ENCODE results near the gene CTSL.

The CTSL gene

GRCh38 chr9:87698069-87698809 is 27.7 kb upstream of the CTSL start:
- DNase-seq, result no peak
- H3K27me3 ChIP-seq, result no peaks in the 10 kb centered on the region
- TF ChIP-seq CTCF (IDR thresholded peaks at IDR 0.05; ENCODE audit: low read depth, low read length), result no peak
- peaks cover 6% of the 10 kb centered on the region; the same call in 1 of the 2 replicates for H3K36me3 ChIP-seq
- H3K4me1 ChIP-seq, result no peaks in the 10 kb centered on the region
- H3K4me3 ChIP-seq (ENCODE audit: low read depth, low read length), result no peak overlapping the region
- no peaks in the 10 kb centered on the region for H3K9me3 ChIP-seq

GRCh38 chr9:87699835-87700234 is 26.1 kb upstream of the CTSL start:
- Histone ChIP-seq H3K4me1 (peaks cover 5% of the 10 kb centered on the region), H3K36me3 (peaks cover 6% of the 10 kb centered on the region; the same call in 1 of the 2 replicates), H3K9me3 (no peaks in the 10 kb centered on the region), H3K4me3 (ENCODE audit: low read depth, low read length) (no peak overlapping the region), H3K27me3 (no peaks in the 10 kb centered on the region)
- no peak for DNase-seq
- TF ChIP-seq CTCF (IDR thresholded peaks at IDR 0.05; ENCODE audit: low read depth, low read length), result no peak

GRCh38 chr9:87701491-87701890 is 24.4 kb upstream of the CTSL start:
- Histone ChIP-seq H3K9me3 (no peaks in the 10 kb centered on the region), H3K4me3 (ENCODE audit: low read depth, low read length) (no peak overlapping the region), H3K4me1 (peaks cover 5% of the 10 kb centered on the region), H3K36me3 (peaks cover 9% of the 10 kb centered on the region), H3K27me3 (no peaks in the 10 kb centered on the region)
- no peak for DNase-seq
- no peak for TF ChIP-seq CTCF (IDR thresholded peaks at IDR 0.05; ENCODE audit: low read depth, low read length)

- no peak for DNase-seq
Observed at GRCh38 chr9:87701931-87702421, 23.9 kb upstream of the CTSL start.

GRCh38 chr9:87702921-87703320 is 23.0 kb upstream of the CTSL start:
- Histone ChIP-seq H3K27me3 (no peaks in the 10 kb centered on the region), H3K4me1 (peaks cover 5% of the 10 kb centered on the region), H3K36me3 (peaks cover 16% of the 10 kb centered on the region), H3K9me3 (no peaks in the 10 kb centered on the region), H3K4me3 (ENCODE audit: low read depth, low read length) (no peak overlapping the region)
- no peak for TF ChIP-seq CTCF (IDR thresholded peaks at IDR 0.05; ENCODE audit: low read depth, low read length)
- DNase-seq, result no peak

More at GRCh38 chr9:87701931-87702421, 23.9 kb upstream of the CTSL start:
- Histone ChIP-seq H3K36me3 (peaks cover 14% of the 10 kb centered on the region), H3K4me3 (ENCODE audit: low read depth, low read length) (no peak overlapping the region), H3K27me3 (no peaks in the 10 kb centered on the region), H3K9me3 (no peaks in the 10 kb centered on the region), H3K4me1 (peaks cover 5% of the 10 kb centered on the region)
- no peak for TF ChIP-seq CTCF (IDR thresholded peaks at IDR 0.05; ENCODE audit: low read depth, low read length)

GRCh38 chr9:87703636-87704276 is 22.2 kb upstream of the CTSL start:
- no peak overlapping the region for H3K4me3 ChIP-seq (ENCODE audit: low read depth, low read length)
- peaks cover 5% of the 10 kb centered on the region for H3K4me1 ChIP-seq
- no peak for TF ChIP-seq CTCF (IDR thresholded peaks at IDR 0.05; ENCODE audit: low read depth, low read length)
- H3K9me3 ChIP-seq, result no peaks in the 10 kb centered on the region
- DNase-seq, result no peak
- peaks cover 13% of the 10 kb centered on the region for H3K36me3 ChIP-seq
- no peaks in the 10 kb centered on the region for H3K27me3 ChIP-seq

Measured in BE2C (cell line).